Cardiac muscle cell (in vitro differentiated cells and primary cell): ENCODE results near the gene GLT6D1. TPM values are rescaled to one million over a fixed set of nuclear protein-coding genes. Genes with fewer than 3 reads are reported as not detected.

Experiments used
- DNase-seq, 2 donors: peaks; one replicate each; pipeline versions ENCODE4 v3.0.0 to v3.0.0-alpha.2; 2010 to 2017; ENCODE audit warnings: low read depth in 1 of 2, low spot score in 1 of 2
- H3K27ac ChIP-seq: fragments of 200-600 bp; sonication (generic); 2 replicates; pipeline ENCODE4 v1.5.1; 2016
- H3K27me3 ChIP-seq: fragments of 200-600 bp; sonication (generic); 2 replicates; pipeline ENCODE4 v1.6.0; 2016; ENCODE audit warnings: control low read depth
- H3K36me3 ChIP-seq: fragments of 200-600 bp; sonication (generic); 2 replicates; pipeline ENCODE4 v1.5.1; 2016; ENCODE audit warnings: control low read depth
- H3K4me1 ChIP-seq: fragments of 200-600 bp; sonication (generic); 2 replicates; pipeline ENCODE4 v1.8.1; 2017; ENCODE audit warnings: low read depth, mild to moderate bottlenecking, mixed run types
- H3K4me3 ChIP-seq: fragments of 200-600 bp; sonication (generic); 2 replicates; pipeline ENCODE4 v1.5.1; 2016; ENCODE audit warnings: mild to moderate bottlenecking
- H3K9me3 ChIP-seq: fragments of 200-600 bp; sonication (generic); 2 replicates; pipeline ENCODE4 v1.5.1; 2017; ENCODE audit warnings: low read depth, mild to moderate bottlenecking, control low read depth
- polyA plus RNA-seq: library from polyadenylated mRNA; unstranded; fragments of >200 nt; fragmentation: Nextera tagmentation; extraction: Ambion mirVana; gene quantifications from 2 replicates; pipeline ENCODE4 v1.2.1, GENCODE V29; 2016
- total RNA-seq: library from RNA; depleted of rRNA; stranded (reverse); fragments of >200 nt; gene quantifications from 2 replicates; pipeline ENCODE4 v1.2.3, GENCODE V29; 2016
- TF ChIP-seq, protein P1 (sequence below): IDR thresholded peaks from 2 replicates; pipeline ENCODE4 v1.5.1; 2012; ENCODE audit warnings: low read depth, mild to moderate bottlenecking, low read length

GLT6D1 gene
- total and polyA plus RNA-seq, 2 experiments from 2014 or later, result not detected

- Histone ChIP-seq H3K9me3 (no peaks in the 10 kb centered on the region), H3K36me3 (no peaks in the 10 kb centered on the region), H3K27ac (no peak overlapping the region), H3K4me1 (no peaks in the 10 kb centered on the region), H3K4me3 (no peak overlapping the region), H3K27me3 (no peaks in the 10 kb centered on the region)
- TF ChIP-seq, protein P1, sequence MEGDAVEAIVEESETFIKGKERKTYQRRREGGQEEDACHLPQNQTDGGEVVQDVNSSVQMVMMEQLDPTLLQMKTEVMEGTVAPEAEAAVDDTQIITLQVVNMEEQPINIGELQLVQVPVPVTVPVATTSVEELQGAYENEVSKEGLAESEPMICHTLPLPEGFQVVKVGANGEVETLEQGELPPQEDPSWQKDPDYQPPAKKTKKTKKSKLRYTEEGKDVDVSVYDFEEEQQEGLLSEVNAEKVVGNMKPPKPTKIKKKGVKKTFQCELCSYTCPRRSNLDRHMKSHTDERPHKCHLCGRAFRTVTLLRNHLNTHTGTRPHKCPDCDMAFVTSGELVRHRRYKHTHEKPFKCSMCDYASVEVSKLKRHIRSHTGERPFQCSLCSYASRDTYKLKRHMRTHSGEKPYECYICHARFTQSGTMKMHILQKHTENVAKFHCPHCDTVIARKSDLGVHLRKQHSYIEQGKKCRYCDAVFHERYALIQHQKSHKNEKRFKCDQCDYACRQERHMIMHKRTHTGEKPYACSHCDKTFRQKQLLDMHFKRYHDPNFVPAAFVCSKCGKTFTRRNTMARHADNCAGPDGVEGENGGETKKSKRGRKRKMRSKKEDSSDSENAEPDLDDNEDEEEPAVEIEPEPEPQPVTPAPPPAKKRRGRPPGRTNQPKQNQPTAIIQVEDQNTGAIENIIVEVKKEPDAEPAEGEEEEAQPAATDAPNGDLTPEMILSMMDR, result no peak
- DNase-seq, result no peak
Measured at GRCh38 chr9:135618866-135619598, 20.3 kb downstream of the GLT6D1 start.

- no peak for DNase-seq
- no peaks in the 10 kb centered on the region for H3K27me3 ChIP-seq
- H3K9me3 ChIP-seq, result no peaks in the 10 kb centered on the region
- no peaks in the 10 kb centered on the region for H3K4me1 ChIP-seq
- H3K36me3 ChIP-seq, result no peaks in the 10 kb centered on the region
- TF ChIP-seq, protein P1, result no peak
- H3K4me3 ChIP-seq, result no peak overlapping the region
- H3K27ac ChIP-seq, result no peak overlapping the region
Measured at GRCh38 chr9:135617991-135618411, 21.3 kb downstream of the GLT6D1 start.

DNA sequence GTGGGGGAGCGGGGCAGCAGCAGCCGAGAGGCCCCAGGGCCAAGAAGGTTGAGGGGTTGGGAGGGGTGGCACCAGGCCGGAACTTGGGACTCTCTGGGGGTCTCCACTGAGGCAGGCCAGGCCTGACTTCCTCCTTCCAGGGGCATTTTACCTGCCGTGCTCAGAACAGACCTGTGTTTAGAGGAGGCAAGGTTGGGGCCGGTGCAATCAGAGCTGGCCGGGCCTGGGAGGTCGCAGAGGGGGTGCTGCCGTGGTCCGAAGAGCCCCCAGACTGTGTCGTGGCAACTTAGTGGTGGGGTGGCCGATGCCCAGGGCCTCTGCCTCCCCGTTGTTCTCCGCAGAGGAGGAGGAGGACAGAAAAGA lies 21.8 kb downstream of the GLT6D1 start:
- TF ChIP-seq, protein P1, result no peak

DNA sequence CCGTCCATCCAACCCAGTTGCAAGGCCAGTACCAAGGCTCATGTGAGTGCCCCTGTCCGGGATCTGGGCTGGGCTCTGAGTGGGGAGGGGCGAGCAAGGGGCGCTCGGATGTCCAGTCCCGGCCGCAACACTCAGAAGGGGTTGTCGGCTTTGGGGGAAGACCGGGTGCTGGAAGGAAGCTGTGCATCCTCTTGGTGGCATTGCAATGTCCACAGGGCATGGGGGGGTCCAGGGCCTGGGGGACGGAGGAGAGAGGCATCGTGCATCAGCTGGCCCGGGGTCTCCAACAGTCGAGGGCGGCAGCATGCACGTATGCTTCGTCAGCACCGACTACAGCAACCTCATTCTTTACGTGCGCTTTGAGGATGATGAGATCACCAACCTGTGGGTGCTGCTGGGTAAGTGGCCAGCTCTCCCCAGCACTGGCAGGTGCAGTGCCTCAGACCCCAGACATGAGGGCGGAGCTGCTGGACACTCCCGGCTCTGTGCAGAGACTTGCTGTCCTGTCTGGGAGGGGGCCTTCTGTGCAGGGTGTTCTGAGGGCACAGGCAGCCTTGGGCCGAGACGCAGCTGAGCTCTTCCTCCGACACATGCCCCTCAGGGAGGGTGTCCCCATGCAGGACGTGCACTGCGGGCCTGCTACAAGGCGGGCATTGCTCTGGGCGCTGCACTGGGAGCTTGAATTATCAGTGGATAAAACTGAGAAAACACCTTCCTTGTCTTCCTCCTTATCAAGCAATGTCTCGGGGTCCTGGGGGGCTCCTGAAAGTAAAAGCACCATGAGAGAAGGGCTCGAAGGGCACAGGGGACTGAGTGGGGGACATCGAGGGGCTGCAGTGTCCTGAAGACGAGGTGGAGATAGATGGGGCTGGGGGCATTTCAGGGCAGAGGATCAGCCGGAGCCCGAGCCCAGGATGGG lies 22.5 kb downstream of the GLT6D1 start:
- H3K4me1 ChIP-seq, result no peaks in the 10 kb centered on the region
- no peak overlapping the region for H3K4me3 ChIP-seq
- H3K27me3 ChIP-seq, result no peaks in the 10 kb centered on the region
- no peak overlapping the region for H3K27ac ChIP-seq
- no peaks in the 10 kb centered on the region for H3K9me3 ChIP-seq
- H3K36me3 ChIP-seq, result no peaks in the 10 kb centered on the region
- DNase-seq, result no peak
- TF ChIP-seq, protein P1, result no peak

More for the DNA sequence above, 21.8 kb downstream of the GLT6D1 start:
- Histone ChIP-seq H3K4me1 (no peaks in the 10 kb centered on the region), H3K27ac (no peak overlapping the region), H3K27me3 (no peaks in the 10 kb centered on the region), H3K4me3 (no peak overlapping the region), H3K36me3 (no peaks in the 10 kb centered on the region), H3K9me3 (no peaks in the 10 kb centered on the region)
- DNase-seq, result no peak

GRCh38 chr9:135615666-135616618 lies 23.4 kb downstream of the GLT6D1 start:
- Histone ChIP-seq H3K27ac (no peak overlapping the region), H3K4me1 (no peaks in the 10 kb centered on the region), H3K4me3 (no peak overlapping the region), H3K27me3 (no peaks in the 10 kb centered on the region), H3K36me3 (no peaks in the 10 kb centered on the region), H3K9me3 (no peaks in the 10 kb centered on the region)
- DNase-seq, result no peak
- TF ChIP-seq, protein P1, result no peak
